K562 (cell line): ENCODE results near the gene CYSRT1.

ENCODE experiments used
- FOS ChIP-seq: IDR thresholded peaks from 3 replicates; pipeline ENCODE4 v1.6.1; 2011; ENCODE audit not compliant: insufficient read length; ENCODE audit errors: extremely low read depth
- KLF1 ChIP-seq: fragments of 450-650 bp; IDR thresholded peaks from 2 replicates; pipeline ENCODE4 v1.6.1; 2016; ENCODE audit warnings: missing genetic modification characterization, missing compliant biosample characterization
- MXI1 ChIP-seq: IDR thresholded peaks from 2 replicates; pipeline ENCODE4 v1.6.1; 2011; ENCODE audit warnings: low read depth, mild to moderate bottlenecking, improper control_type of control experiment, low read length
- NRF1 ChIP-seq, 2 experiments: fragments of 450-650 bp; IDR thresholded peaks in 1 of 2; conservative IDR thresholded peaks in 1 of 2; 2 replicates each; pipeline ENCODE4 v1.6.1; 2014; ENCODE audit warnings: mild to moderate bottlenecking in 2 of 2
- POLR2A ChIP-seq: fragments of 450-650 bp; conservative IDR thresholded peaks from 2 replicates; pipeline ENCODE4 v1.6.1; 2016
- RFX1 ChIP-seq: fragments of 450-650 bp; IDR thresholded peaks from 2 replicates; pipeline ENCODE4 v1.6.1; 2016; ENCODE audit warnings: mild to moderate bottlenecking, moderate library complexity
- TAF1 ChIP-seq: IDR thresholded peaks from 2 replicates; pipeline ENCODE4 v1.6.1; 2011; ENCODE audit warnings: mild to moderate bottlenecking, low read length, moderate library complexity; ENCODE audit not compliant: insufficient read depth, control insufficient read depth, severe bottlenecking; ENCODE audit errors: extremely low read depth
- ZNF282 ChIP-seq: sonication (generic); formaldehyde crosslinking; IDR thresholded peaks from 2 replicates; pipeline ENCODE4 v1.8.1; 2023; ENCODE audit warnings: missing genetic modification reagents
- TF ChIP-seq, protein P1 (sequence below), 3 experiments: IDR thresholded peaks in 2 of 3; conservative IDR thresholded peaks in 1 of 3; 2 replicates each; pipeline ENCODE4 v1.5.1; 2011 to 2012; ENCODE audit warnings: low read length in 3 of 3, mild to moderate bottlenecking in 3 of 3, control low read depth in 2 of 3, improper control_type of control experiment in 1 of 3, inconsistent platforms in 1 of 3, low read depth in 1 of 3, mixed read lengths in 1 of 3, moderate library complexity in 1 of 3; ENCODE audit not compliant: insufficient read depth in 2 of 3

DNA sequence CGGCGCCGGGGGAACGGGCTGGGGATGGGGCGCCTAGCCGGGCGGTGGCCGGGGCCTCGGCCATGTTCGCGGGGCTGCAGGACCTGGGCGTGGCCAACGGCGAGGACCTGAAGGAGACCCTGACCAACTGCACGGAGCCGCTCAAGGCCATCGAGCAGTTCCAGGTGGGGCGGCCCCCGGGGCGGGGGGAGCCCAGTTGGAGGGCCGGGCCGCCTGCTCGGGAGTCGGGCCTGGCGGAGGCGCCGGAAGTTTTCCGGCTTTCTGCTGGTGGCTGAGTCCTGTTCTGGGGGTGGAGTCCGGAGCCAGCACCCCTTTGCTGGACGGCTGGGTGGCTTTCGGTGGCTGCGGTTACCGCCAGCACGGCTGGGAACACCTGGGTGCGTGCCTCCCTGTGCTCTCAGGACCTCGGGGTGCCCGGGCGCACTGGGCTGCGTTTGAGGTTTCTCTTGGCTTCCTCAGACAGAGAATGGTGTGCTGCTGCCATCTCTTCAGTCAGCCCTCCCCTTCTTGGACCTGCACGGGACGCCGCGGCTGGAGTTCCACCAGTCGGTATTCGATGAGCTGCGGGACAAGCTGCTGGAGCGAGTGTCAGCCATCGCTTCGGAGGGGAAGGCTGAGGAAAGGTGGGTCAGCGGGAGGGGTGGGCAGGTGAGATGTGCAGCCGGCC is 30.6 kb downstream of the CYSRT1 start:
- TF ChIP-seq TAF1 (no peak), KLF1 (tag) (no peak; the same call in 1 of the 2 replicates), ZNF282 (CRISPR knock-in tag) (no peak), RFX1 (no peak), MXI1 (no peak), FOS (no peak), NRF1 (conservative IDR thresholded peaks at IDR 0.05 in 1 of 2, IDR thresholded peaks at IDR 0.05 in 1 of 2) (no peak), POLR2A (no peak)
- TF ChIP-seq, protein P1, sequence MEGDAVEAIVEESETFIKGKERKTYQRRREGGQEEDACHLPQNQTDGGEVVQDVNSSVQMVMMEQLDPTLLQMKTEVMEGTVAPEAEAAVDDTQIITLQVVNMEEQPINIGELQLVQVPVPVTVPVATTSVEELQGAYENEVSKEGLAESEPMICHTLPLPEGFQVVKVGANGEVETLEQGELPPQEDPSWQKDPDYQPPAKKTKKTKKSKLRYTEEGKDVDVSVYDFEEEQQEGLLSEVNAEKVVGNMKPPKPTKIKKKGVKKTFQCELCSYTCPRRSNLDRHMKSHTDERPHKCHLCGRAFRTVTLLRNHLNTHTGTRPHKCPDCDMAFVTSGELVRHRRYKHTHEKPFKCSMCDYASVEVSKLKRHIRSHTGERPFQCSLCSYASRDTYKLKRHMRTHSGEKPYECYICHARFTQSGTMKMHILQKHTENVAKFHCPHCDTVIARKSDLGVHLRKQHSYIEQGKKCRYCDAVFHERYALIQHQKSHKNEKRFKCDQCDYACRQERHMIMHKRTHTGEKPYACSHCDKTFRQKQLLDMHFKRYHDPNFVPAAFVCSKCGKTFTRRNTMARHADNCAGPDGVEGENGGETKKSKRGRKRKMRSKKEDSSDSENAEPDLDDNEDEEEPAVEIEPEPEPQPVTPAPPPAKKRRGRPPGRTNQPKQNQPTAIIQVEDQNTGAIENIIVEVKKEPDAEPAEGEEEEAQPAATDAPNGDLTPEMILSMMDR (IDR thresholded peaks at IDR 0.05 in 2 of 3, conservative IDR thresholded peaks at IDR 0.05 in 1 of 3; ENCODE audit: insufficient read depth in 2 of 3, low read depth in 1 of 3, low read length in 3 of 3), result no peak
